H1 (cell line): ENCODE data around the gene ESYT1.

Experiments used
- CTCF ChIP-seq, 3 experiments: IDR thresholded peaks; 1 replicate in 2 of 3; 2 replicates in 1 of 3; pipeline versions ENCODE4 v1.5.1 to v1.6.1; 2011; ENCODE audit warnings: low read length in 3 of 3, mild to moderate bottlenecking in 3 of 3, inconsistent platforms in 2 of 3, low read depth in 1 of 3, moderate library complexity in 1 of 3; ENCODE audit not compliant: insufficient read depth in 1 of 3; ENCODE audit errors: control extremely low read depth in 1 of 3
- EZH2 ChIP-seq: fragments of 200-600 bp; sonication (generic); IDR thresholded peaks from 2 replicates; pipeline ENCODE4 v1.7.1; 2012; ENCODE audit warnings: low read depth, mild to moderate bottlenecking, moderate library complexity, low read length, inconsistent platforms; ENCODE audit not compliant: severe bottlenecking
- HDAC2 ChIP-seq, 2 experiments: fragments of 300-600 bp in 1 of 2; sonication (generic) in 1 of 2; IDR thresholded peaks; 2 replicates each; pipeline ENCODE4 v1.6.1; 2011 to 2012; ENCODE audit warnings: low read depth in 2 of 2, low read length in 2 of 2, mild to moderate bottlenecking in 2 of 2, moderate library complexity in 2 of 2, borderline replicate concordance in 1 of 2, inconsistent platforms in 1 of 2
- HDAC6 ChIP-seq: IDR thresholded peaks from one replicate; pipeline ENCODE4 v1.7.1; 2012; ENCODE audit warnings: low read depth, mild to moderate bottlenecking, inconsistent platforms, low read length, moderate library complexity
- KDM1A ChIP-seq: fragments of 200-600, 300-600 bp; sonication (generic); IDR thresholded peaks from 2 replicates; pipeline ENCODE4 v1.7.1; 2016; ENCODE audit warnings: mild to moderate bottlenecking, low read length, borderline replicate concordance
- POLR2A ChIP-seq, 2 experiments: IDR thresholded peaks; 1 replicate in 1 of 2; 2 replicates in 1 of 2; pipeline ENCODE4 v1.6.1; 2011; ENCODE audit warnings: low read depth in 2 of 2, low read length in 2 of 2, mild to moderate bottlenecking in 2 of 2; ENCODE audit errors: control extremely low read depth in 1 of 2
- POLR2AphosphoS5 ChIP-seq: IDR thresholded peaks from 2 replicates; pipeline ENCODE4 v1.6.1; 2011; ENCODE audit warnings: low read depth, low read length
- RFX5 ChIP-seq: IDR thresholded peaks from 2 replicates; pipeline ENCODE4 v1.6.1; 2011; ENCODE audit warnings: low read depth, low read length, improper control_type of control experiment, borderline replicate concordance
- TCF12 ChIP-seq: IDR thresholded peaks from 2 replicates; pipeline ENCODE4 v1.6.1; 2011; ENCODE audit warnings: low read depth, mild to moderate bottlenecking, low read length
- YY1 ChIP-seq: IDR thresholded peaks from 2 replicates; pipeline ENCODE4 v1.6.1; 2011; ENCODE audit warnings: low read depth, mild to moderate bottlenecking, low read length
- ZNF274 ChIP-seq: IDR thresholded peaks from 2 replicates; pipeline ENCODE4 v1.7.0; 2012; ENCODE audit warnings: low read length, borderline replicate concordance; ENCODE audit errors: extremely low read depth

- TF ChIP-seq POLR2A (IDR thresholded peaks at IDR 0.05; ENCODE audit: control extremely low read depth in 1 of 2, low read depth in 2 of 2, low read length in 2 of 2), result peak; percentile 98 to 100
- no peak for TF ChIP-seq EZH2
- TF ChIP-seq CTCF (IDR thresholded peaks at IDR 0.05; ENCODE audit: control extremely low read depth in 1 of 3, insufficient read depth in 1 of 3, low read depth in 1 of 3, low read length in 3 of 3), result peak; percentile 28 to 53 (median 41)
- TF ChIP-seq POLR2AphosphoS5, result peak; percentile 100
- no peak for TF ChIP-seq KDM1A
- TF ChIP-seq ZNF274, result no peak
- TF ChIP-seq RFX5, result no peak
- TF ChIP-seq YY1, result no peak
- TF ChIP-seq HDAC6, result no peak
- no peak; a peak in 1 of 4 replicates for TF ChIP-seq HDAC2 (IDR thresholded peaks at IDR 0.05; ENCODE audit: borderline replicate concordance in 1 of 2, low read depth in 2 of 2, low read length in 2 of 2)
- TF ChIP-seq TCF12, result 0 out of 2 replicates have a peak, but pooled peaks have one; percentile 68
Measured at GRCh38 chr12:56117778-56118687, 10.0 kb upstream of the ESYT1 start, which contains the start of gene ZC3H10.
